Fibroblast of pulmonary artery (primary cell): ENCODE measurements around the gene PDLIM5.
A peak's percentile ranks its signal among the peaks of the same experiment; 100 is the strongest.
"Not testable (repeated sequence)": the region's sequence is repeated elsewhere in the genome, so short reads cannot be mapped to it uniquely, and the experiment has no call there.

Experiments used
- DNase-seq: peaks from one replicate; pipeline ENCODE4 v3.0.0-alpha.2; 2010; ENCODE audit warnings: low read depth
- H3K4me3 ChIP-seq: replicated peaks from 2 replicates; pipeline ENCODE4 v1.5.1; 2011; ENCODE audit warnings: low read depth, mild to moderate bottlenecking, control low read depth, low read length, moderate library complexity
- TF ChIP-seq, protein P1 (sequence below): IDR thresholded peaks from 2 replicates; pipeline ENCODE4 v1.5.1; 2011; ENCODE audit warnings: mild to moderate bottlenecking, control low read depth, low read length, inconsistent platforms; ENCODE audit errors: missing control alignments

PDLIM5 gene

DNA sequence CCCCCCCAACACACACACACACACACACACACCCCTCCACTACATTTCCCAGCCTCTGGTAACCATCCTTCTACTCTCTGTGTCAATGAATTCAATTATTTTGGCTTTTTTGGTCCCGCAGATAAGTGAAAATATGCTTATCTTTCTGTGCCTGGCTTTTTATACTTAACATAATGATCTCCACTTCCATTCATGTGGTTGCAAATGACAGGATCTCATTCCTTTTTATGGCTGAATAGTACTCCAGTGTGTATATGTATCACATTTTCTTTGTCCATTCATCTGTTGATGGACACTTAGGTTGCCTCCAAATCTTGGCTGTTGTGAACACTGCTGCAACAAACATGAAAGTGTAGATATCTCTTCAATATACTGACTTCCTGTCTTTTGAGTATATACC lies 59.8 kb downstream of the PDLIM5 start:
- TF ChIP-seq, protein P1, sequence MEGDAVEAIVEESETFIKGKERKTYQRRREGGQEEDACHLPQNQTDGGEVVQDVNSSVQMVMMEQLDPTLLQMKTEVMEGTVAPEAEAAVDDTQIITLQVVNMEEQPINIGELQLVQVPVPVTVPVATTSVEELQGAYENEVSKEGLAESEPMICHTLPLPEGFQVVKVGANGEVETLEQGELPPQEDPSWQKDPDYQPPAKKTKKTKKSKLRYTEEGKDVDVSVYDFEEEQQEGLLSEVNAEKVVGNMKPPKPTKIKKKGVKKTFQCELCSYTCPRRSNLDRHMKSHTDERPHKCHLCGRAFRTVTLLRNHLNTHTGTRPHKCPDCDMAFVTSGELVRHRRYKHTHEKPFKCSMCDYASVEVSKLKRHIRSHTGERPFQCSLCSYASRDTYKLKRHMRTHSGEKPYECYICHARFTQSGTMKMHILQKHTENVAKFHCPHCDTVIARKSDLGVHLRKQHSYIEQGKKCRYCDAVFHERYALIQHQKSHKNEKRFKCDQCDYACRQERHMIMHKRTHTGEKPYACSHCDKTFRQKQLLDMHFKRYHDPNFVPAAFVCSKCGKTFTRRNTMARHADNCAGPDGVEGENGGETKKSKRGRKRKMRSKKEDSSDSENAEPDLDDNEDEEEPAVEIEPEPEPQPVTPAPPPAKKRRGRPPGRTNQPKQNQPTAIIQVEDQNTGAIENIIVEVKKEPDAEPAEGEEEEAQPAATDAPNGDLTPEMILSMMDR, result no peak
- no peak overlapping the region for H3K4me3 ChIP-seq
- DNase-seq, result no peak

DNA sequence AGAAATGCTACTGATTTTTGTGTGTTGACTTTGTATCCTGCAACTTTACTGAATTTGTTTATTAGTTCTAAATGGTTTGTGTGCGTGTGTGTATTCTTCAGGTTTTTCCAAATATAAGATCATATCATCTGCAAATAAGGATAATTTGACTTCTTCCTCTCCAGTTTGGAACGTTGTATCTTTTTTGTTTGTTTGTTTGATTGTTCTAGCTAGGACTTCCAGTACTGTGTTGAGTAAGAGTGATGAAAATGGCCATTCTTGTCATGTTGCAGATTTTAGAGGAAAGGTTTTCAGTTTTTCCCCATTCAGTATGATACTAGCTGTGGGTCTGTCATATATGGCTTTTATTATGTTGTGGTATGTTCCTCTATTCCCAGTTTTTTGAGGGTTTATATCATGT lies 61.8 kb downstream of the PDLIM5 start:
- DNase-seq, H3K4me3 ChIP-seq: not testable (repeated sequence)

DNA sequence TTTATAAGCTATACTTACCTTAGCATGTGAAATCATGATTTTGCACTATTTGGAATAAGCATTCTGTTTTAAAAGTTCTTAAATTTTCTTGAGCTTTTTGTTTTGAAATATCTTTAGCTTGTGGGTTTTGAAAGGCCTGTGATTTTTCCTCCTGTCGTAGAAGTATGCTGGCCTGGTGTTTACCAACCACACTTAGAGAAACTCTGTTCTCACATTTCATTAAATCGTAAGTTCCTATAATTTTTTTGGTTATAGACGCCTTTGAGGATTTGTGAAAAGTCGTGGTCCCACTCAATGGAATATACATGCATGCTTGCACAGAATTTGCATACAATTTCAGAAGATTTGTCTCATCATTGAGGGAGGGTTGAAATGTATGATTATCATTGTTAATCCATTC lies 63.6 kb downstream of the PDLIM5 start:
- H3K4me3 ChIP-seq, result no peak overlapping the region
- DNase-seq, result no peak
- TF ChIP-seq, protein P1, result no peak

DNA sequence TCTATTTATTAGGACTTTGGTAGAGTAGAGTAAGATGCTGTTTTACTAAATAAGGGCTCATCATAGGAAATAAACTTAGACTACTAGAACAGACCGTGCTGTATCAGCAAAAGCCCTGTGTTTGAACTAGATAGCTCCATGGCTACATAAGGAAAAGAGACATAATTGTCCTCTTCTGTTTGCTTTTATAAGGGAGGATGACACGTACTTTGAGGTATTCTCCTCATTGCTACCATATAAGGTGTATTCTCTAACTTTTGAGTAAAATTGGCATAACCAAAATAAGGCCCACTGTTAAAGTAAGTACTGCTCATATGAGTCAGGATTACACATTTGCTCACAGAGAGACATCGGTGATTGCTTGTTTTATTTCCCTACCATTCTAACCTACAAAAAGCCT lies 64.3 kb downstream of the PDLIM5 start:
- TF ChIP-seq, protein P1, result no peak
- H3K4me3 ChIP-seq, result no peak overlapping the region
- peak; percentile 71 for DNase-seq

DNA sequence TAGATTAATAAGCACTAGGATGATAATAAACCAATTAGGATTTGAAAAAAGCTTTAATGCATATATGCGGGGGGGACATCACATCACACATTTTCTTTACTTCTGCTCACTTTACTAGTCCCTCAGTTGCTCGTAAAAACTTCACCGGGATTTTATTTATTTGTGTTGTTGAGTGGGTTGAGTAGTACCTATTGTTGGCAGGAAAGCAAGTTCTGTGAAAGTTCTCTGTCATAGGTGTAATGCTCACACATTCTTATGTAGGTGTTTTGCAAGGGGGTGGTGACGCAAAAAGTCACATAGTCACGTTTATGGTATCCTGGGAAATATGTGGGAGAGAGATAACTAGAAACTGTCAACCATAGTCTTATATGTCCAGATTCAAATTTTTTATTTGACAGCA lies 65.3 kb downstream of the PDLIM5 start:
- peak; percentile 90 for DNase-seq
- H3K4me3 ChIP-seq, result no peak overlapping the region
- TF ChIP-seq, protein P1, result no peak

DNA sequence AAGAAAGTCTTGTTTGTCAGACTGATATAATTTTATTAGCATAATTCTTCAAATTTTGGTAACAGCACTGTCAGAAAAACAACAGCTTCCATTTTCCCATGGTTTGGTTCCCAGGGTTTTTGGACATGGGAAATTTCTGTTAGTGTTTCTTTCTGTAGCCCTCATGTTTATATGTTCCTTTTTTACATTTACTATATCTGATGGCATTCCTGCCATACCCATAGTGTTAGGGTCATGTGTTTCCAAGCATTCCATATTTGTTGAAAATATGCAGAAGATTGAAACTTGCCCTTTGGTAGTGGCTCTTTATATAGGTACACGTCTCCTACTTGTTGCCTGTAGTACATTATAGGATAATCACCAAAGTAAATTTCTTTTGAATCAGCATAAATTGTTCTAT lies 65.8 kb downstream of the PDLIM5 start:
- TF ChIP-seq, protein P1, result no peak
- peak; percentile 35 for DNase-seq

DNA sequence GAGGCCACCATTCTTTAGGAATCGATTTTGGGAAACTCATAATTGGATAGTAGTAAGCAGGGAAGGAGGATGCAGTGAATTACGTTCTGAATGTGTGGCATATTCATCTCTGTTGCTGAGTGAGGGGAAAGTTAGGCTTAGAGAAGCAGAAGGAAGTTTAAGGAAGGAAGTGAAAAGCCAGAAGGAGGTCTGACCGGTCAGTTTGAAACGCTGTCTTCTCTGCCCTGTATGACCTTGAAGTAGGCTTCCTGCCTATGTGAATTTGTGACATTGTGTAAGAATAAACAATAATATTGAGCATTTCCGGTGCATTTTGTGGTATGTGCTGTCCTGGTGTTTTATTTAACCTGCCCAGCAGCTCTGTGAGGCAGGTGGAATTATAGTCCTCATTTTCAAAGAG lies 67.3 kb downstream of the PDLIM5 start:
- TF ChIP-seq, protein P1, result no peak
- DNase-seq, result no peak
- H3K4me3 ChIP-seq, result no peak overlapping the region

More for the DNA sequence above, 65.8 kb downstream of the PDLIM5 start:
- no peak overlapping the region for H3K4me3 ChIP-seq
